Tibial nerve (tissue), 4 donors: Measurements from ENCODE around the gene SLC35A1. TPM values are rescaled to one million over a fixed set of nuclear protein-coding genes. Genes with fewer than 3 reads are reported as not detected.
A peak's percentile ranks its signal among the peaks of the same experiment; 100 is the strongest.

Source experiments
- DNase-seq, 2 donors: peaks; one replicate each; pipeline ENCODE4 v3.0.0-alpha.2; 2019; ENCODE audit warnings: low spot score in 2 of 2
- H3K27ac ChIP-seq, 4 donors: fragments of 200-600 bp; sonication (generic) in 3 of 4; one replicate each; pipeline ENCODE4 v1.5.1; 2017 to 2019; ENCODE audit warnings: mild to moderate bottlenecking in 1 of 4
- H3K27me3 ChIP-seq, 2 donors: fragments of 200-600 bp; sonication (generic) in 1 of 2; one replicate each; pipeline versions ENCODE4 v1.5.1 to v1.6.0; 2017 to 2019
- H3K36me3 ChIP-seq, 3 donors: fragments of 200-600 bp; sonication (generic); one replicate each; pipeline ENCODE4 v1.5.1; 2018 to 2019
- H3K4me1 ChIP-seq, 4 donors: fragments of 200-600 bp; sonication (generic) in 3 of 4; one replicate each; pipeline ENCODE4 v1.5.1; 2017 to 2019
- H3K4me3 ChIP-seq, 4 donors: fragments of 200-600 bp; sonication (generic) in 3 of 4; one replicate each; pipeline ENCODE4 v1.5.1; 2017 to 2019; ENCODE audit warnings: mild to moderate bottlenecking in 1 of 4, moderate library complexity in 1 of 4
- H3K9me3 ChIP-seq, 4 donors: fragments of 200-600 bp; sonication (generic) in 3 of 4; one replicate each; pipeline ENCODE4 v1.5.1; 2017 to 2019
- CTCF ChIP-seq, 5 experiments: fragments of 200-600 bp in 3 of 5; fragments of 450-650 bp in 2 of 5; sonication (generic) in 3 of 5; IDR thresholded peaks; one replicate each; pipeline ENCODE4 v1.5.1; 2016 to 2019; ENCODE audit warnings: antibody characterized with exemption in 5 of 5, mild to moderate bottlenecking in 3 of 5, moderate library complexity in 2 of 5
- EP300 ChIP-seq, 2 donors: sonication (generic); formaldehyde crosslinking; IDR thresholded peaks; one replicate each; pipeline ENCODE4 v1.6.1; 2017; ENCODE audit warnings: antibody characterized with exemption in 2 of 2, mild to moderate bottlenecking in 1 of 2
- POLR2A ChIP-seq, 2 donors: fragments of 450-650 bp; IDR thresholded peaks; one replicate each; pipeline ENCODE4 v1.6.1; 2017; ENCODE audit warnings: antibody characterized with exemption in 2 of 2, mild to moderate bottlenecking in 2 of 2, moderate library complexity in 2 of 2
- WGBS, 2 donors: methylation state at CpG; one replicate each; pipeline ENCODE4 v1.1.5; 2018; 5-methylcytosine and 5-hydroxymethylcytosine counted together
- total RNA-seq, 4 donors: library from RNA; depleted of rRNA; stranded (reverse); fragments of >200 nt; gene quantifications; one replicate each; pipeline ENCODE4 v1.1.0, GENCODE V29; 2016

SLC35A1 gene
- total RNA-seq, 4 donors from 2014 or later, result 23.7 to 35.8 (median 26.3) TPM

GRCh38 chr6:87441711-87442110 lies 31.1 kb upstream of the SLC35A1 start:
- Histone ChIP-seq H3K4me1 (no peaks in the 10 kb centered on the region), H3K9me3 (peaks cover 0 to 6% (median 0%) of the 10 kb centered on the region in 4 donors), H3K4me3 (no peak overlapping the region), H3K27me3 (no peaks in the 10 kb centered on the region), H3K36me3 (no peaks in the 10 kb centered on the region), H3K27ac (no peak overlapping the region)
- no peak for TF ChIP-seq POLR2A (IDR thresholded peaks at IDR 0.05)
- TF ChIP-seq EP300 (IDR thresholded peaks at IDR 0.05), result no peak
- no peak for TF ChIP-seq CTCF (IDR thresholded peaks at IDR 0.05)
- DNase-seq, result no peak
- WGBS, 2 donors, result 83 to 84% methylated on average over 5 of the region's 5 CpGs

GRCh38 chr6:87444362-87444761 lies 28.4 kb upstream of the SLC35A1 start:
- DNase-seq, result no peak
- Histone ChIP-seq H3K27ac (no peak overlapping the region), H3K36me3 (no peaks in the 10 kb centered on the region), H3K9me3 (peaks cover 0 to 6% (median 0%) of the 10 kb centered on the region in 4 donors), H3K4me1 (no peaks in the 10 kb centered on the region), H3K4me3 (no peak overlapping the region), H3K27me3 (no peaks in the 10 kb centered on the region)
- WGBS, 2 donors, result 87 to 90% methylated on average over 2 of the region's 2 CpGs
- no peak for TF ChIP-seq EP300 (IDR thresholded peaks at IDR 0.05)

- no peaks in the 10 kb centered on the region for H3K4me1 ChIP-seq
- no peaks in the 10 kb centered on the region for H3K27me3 ChIP-seq
- no peaks in the 10 kb centered on the region for H3K36me3 ChIP-seq
- H3K27ac ChIP-seq, result no peak overlapping the region
- no peaks in the 10 kb centered on the region for H3K9me3 ChIP-seq
- 74 to 78% methylated on average over 2 of the region's 2 CpGs for WGBS, 2 donors
- TF ChIP-seq CTCF (IDR thresholded peaks at IDR 0.05) (no peak), POLR2A (IDR thresholded peaks at IDR 0.05) (no peak), EP300 (IDR thresholded peaks at IDR 0.05) (no peak)
- no peak for DNase-seq
- H3K4me3 ChIP-seq, result no peak overlapping the region
These were observed 7.7 kb upstream of the SLC35A1 start for GRCh38 chr6:87465051-87465450.

GRCh38 chr6:87473419-87473903 lies 687 bp downstream of the SLC35A1 start:
- H3K36me3 ChIP-seq, result peaks cover 0 to 12% (median 0%) of the 10 kb centered on the region in 3 donors
- no peaks in the 10 kb centered on the region for H3K27me3 ChIP-seq
- DNase-seq, result peak in 1 of 2 donors; percentile 25
- H3K27ac ChIP-seq, result peak overlapping the region; percentile 80 to 97 (median 92)
- 1 to 2% methylated on average over 13 to 15 of the region's 15 CpGs for WGBS, 2 donors
- TF ChIP-seq CTCF (IDR thresholded peaks at IDR 0.05), result no peak
- TF ChIP-seq POLR2A (IDR thresholded peaks at IDR 0.05), result no peak
- no peak for TF ChIP-seq EP300 (IDR thresholded peaks at IDR 0.05)
- no peaks in the 10 kb centered on the region for H3K9me3 ChIP-seq
- H3K4me3 ChIP-seq, result peak overlapping the region; percentile 67 to 98 (median 82)
- H3K4me1 ChIP-seq, result peaks cover 0 to 18% (median 4%) of the 10 kb centered on the region in 4 donors

- TF ChIP-seq EP300 (IDR thresholded peaks at IDR 0.05) (no peak), CTCF (IDR thresholded peaks at IDR 0.05) (no peak), POLR2A (IDR thresholded peaks at IDR 0.05) (no peak)
- Histone ChIP-seq H3K36me3 (peaks cover 0 to 39% (median 0%) of the 10 kb centered on the region in 3 donors), H3K4me3 (no peak overlapping the region), H3K4me1 (no peaks in the 10 kb centered on the region), H3K27me3 (no peaks in the 10 kb centered on the region), H3K9me3 (no peaks in the 10 kb centered on the region), H3K27ac (no peak overlapping the region)
- DNase-seq, result no peak
- 84 to 88% methylated on average over 3 of the region's 3 CpGs for WGBS, 2 donors
These were observed 9.2 kb downstream of the SLC35A1 start for GRCh38 chr6:87481931-87482330.

- H3K27ac ChIP-seq, result no peak overlapping the region
- TF ChIP-seq EP300 (IDR thresholded peaks at IDR 0.05), result no peak
- TF ChIP-seq CTCF (IDR thresholded peaks at IDR 0.05), result no peak
- no peak for TF ChIP-seq POLR2A (IDR thresholded peaks at IDR 0.05)
- no peaks in the 10 kb centered on the region for H3K4me1 ChIP-seq
- peaks cover 0 to 37% (median 0%) of the 10 kb centered on the region in 3 donors for H3K36me3 ChIP-seq
- no peak for DNase-seq
- H3K4me3 ChIP-seq, result no peak overlapping the region
- H3K27me3 ChIP-seq, result no peaks in the 10 kb centered on the region
- no peaks in the 10 kb centered on the region for H3K9me3 ChIP-seq
- 74 to 76% methylated on average over 4 of the region's 4 CpGs for WGBS, 2 donors
These were observed 9.6 kb downstream of the SLC35A1 start for GRCh38 chr6:87482366-87482765.
